ENCODE results near the gene PKNOX2. TPM values are rescaled to one million over a fixed set of nuclear protein-coding genes. Genes with fewer than 3 reads are reported as not detected.

The PKNOX2 gene
- total RNA-seq, 1 experiment from 2014 or later = 3.7 TPM

DNA sequence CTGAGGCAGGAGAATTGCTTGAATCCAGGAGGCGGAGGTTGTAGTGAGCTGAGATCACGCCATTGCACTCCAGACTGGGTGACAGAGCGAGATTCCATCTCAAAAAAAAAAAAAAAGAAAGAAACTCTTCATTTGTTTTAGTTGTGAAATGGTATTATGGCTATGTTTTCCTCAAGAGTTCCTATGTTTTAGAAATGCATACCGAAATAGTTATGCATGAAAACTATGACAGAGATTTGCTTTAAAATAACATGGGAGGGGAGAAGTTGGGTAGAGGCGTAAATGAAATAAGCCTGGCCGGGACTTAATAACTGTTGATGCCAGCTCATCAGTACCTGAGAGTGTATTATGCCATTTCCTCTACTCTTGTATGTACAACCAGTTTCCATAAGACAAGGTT, 283.2 kb downstream of the PKNOX2 start:
- H3K4me1 Mint-ChIP-seq = peaks cover 47% of the 10 kb centered on the region
- ChIA-PET CTCF (no interaction called here), POLR2A (interaction anchor here (0.6 kb wide), 1 partner anchor 491 kb away, joined by 3 read pairs; no protein-coding TSS in a partner anchor)
- no peaks in the 10 kb centered on the region; the same call in 1 of the 2 replicates for H3K27me3 Mint-ChIP-seq (ENCODE audit: low read depth)
- no peaks in the 10 kb centered on the region for H3K36me3 Mint-ChIP-seq
- H3K4me3 Mint-ChIP-seq = no peak overlapping the region
- TF ChIP-seq, protein P1, sequence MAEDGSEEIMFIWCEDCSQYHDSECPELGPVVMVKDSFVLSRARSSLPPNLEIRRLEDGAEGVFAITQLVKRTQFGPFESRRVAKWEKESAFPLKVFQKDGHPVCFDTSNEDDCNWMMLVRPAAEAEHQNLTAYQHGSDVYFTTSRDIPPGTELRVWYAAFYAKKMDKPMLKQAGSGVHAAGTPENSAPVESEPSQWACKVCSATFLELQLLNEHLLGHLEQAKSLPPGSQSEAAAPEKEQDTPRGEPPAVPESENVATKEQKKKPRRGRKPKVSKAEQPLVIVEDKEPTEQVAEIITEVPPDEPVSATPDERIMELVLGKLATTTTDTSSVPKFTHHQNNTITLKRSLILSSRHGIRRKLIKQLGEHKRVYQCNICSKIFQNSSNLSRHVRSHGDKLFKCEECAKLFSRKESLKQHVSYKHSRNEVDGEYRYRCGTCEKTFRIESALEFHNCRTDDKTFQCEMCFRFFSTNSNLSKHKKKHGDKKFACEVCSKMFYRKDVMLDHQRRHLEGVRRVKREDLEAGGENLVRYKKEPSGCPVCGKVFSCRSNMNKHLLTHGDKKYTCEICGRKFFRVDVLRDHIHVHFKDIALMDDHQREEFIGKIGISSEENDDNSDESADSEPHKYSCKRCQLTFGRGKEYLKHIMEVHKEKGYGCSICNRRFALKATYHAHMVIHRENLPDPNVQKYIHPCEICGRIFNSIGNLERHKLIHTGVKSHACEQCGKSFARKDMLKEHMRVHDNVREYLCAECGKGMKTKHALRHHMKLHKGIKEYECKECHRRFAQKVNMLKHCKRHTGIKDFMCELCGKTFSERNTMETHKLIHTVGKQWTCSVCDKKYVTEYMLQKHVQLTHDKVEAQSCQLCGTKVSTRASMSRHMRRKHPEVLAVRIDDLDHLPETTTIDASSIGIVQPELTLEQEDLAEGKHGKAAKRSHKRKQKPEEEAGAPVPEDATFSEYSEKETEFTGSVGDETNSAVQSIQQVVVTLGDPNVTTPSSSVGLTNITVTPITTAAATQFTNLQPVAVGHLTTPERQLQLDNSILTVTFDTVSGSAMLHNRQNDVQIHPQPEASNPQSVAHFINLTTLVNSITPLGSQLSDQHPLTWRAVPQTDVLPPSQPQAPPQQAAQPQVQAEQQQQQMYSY (CRISPR knock-in tag; IDR thresholded peaks at IDR 0.05) = no peak
- no peak for TF ChIP-seq NR1H2 (CRISPR knock-in tag; IDR thresholded peaks at IDR 0.05)
- TF ChIP-seq, protein P2, sequence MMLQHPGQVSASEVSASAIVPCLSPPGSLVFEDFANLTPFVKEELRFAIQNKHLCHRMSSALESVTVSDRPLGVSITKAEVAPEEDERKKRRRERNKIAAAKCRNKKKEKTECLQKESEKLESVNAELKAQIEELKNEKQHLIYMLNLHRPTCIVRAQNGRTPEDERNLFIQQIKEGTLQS (CRISPR knock-in tag; conservative IDR thresholded peaks at IDR 0.05) = no peak
- TF ChIP-seq SP1 (CRISPR knock-in tag; conservative IDR thresholded peaks at IDR 0.05) = no peak
- TF ChIP-seq, protein P3, sequence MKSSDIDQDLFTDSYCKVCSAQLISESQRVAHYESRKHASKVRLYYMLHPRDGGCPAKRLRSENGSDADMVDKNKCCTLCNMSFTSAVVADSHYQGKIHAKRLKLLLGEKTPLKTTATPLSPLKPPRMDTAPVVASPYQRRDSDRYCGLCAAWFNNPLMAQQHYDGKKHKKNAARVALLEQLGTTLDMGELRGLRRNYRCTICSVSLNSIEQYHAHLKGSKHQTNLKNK (CRISPR knock-in tag; IDR thresholded peaks at IDR 0.05) = no peak
- no peak for TF ChIP-seq ZNF232 (CRISPR knock-in tag; IDR thresholded peaks at IDR 0.05)
- TF ChIP-seq IRF2 (CRISPR knock-in tag; IDR thresholded peaks at IDR 0.05; ENCODE audit: borderline replicate concordance, low read depth) = no peak
- no peak for TF ChIP-seq ZNF396 (CRISPR knock-in tag; IDR thresholded peaks at IDR 0.05; ENCODE audit: borderline replicate concordance)
- TF ChIP-seq, protein P4, sequence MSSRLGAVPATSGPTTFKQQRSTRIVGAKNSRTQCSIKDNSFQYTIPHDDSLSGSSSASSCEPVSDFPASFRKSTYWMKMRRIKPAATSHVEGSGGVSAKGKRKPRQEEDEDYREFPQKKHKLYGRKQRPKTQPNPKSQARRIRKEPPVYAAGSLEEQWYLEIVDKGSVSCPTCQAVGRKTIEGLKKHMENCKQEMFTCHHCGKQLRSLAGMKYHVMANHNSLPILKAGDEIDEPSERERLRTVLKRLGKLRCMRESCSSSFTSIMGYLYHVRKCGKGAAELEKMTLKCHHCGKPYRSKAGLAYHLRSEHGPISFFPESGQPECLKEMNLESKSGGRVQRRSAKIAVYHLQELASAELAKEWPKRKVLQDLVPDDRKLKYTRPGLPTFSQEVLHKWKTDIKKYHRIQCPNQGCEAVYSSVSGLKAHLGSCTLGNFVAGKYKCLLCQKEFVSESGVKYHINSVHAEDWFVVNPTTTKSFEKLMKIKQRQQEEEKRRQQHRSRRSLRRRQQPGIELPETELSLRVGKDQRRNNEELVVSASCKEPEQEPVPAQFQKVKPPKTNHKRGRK (CRISPR knock-in tag; IDR thresholded peaks at IDR 0.05; ENCODE audit: borderline replicate concordance) = no peak
- TF ChIP-seq, protein P5, sequence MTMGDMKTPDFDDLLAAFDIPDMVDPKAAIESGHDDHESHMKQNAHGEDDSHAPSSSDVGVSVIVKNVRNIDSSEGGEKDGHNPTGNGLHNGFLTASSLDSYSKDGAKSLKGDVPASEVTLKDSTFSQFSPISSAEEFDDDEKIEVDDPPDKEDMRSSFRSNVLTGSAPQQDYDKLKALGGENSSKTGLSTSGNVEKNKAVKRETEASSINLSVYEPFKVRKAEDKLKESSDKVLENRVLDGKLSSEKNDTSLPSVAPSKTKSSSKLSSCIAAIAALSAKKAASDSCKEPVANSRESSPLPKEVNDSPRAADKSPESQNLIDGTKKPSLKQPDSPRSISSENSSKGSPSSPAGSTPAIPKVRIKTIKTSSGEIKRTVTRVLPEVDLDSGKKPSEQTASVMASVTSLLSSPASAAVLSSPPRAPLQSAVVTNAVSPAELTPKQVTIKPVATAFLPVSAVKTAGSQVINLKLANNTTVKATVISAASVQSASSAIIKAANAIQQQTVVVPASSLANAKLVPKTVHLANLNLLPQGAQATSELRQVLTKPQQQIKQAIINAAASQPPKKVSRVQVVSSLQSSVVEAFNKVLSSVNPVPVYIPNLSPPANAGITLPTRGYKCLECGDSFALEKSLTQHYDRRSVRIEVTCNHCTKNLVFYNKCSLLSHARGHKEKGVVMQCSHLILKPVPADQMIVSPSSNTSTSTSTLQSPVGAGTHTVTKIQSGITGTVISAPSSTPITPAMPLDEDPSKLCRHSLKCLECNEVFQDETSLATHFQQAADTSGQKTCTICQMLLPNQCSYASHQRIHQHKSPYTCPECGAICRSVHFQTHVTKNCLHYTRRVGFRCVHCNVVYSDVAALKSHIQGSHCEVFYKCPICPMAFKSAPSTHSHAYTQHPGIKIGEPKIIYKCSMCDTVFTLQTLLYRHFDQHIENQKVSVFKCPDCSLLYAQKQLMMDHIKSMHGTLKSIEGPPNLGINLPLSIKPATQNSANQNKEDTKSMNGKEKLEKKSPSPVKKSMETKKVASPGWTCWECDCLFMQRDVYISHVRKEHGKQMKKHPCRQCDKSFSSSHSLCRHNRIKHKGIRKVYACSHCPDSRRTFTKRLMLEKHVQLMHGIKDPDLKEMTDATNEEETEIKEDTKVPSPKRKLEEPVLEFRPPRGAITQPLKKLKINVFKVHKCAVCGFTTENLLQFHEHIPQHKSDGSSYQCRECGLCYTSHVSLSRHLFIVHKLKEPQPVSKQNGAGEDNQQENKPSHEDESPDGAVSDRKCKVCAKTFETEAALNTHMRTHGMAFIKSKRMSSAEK (CRISPR knock-in tag; IDR thresholded peaks at IDR 0.05; ENCODE audit: borderline replicate concordance) = no peak
- no peak for TF ChIP-seq ZNF317 (CRISPR knock-in tag; IDR thresholded peaks at IDR 0.05; ENCODE audit: borderline replicate concordance, low read depth)
- no peaks in the 10 kb centered on the region for H3K9me3 Mint-ChIP-seq
- ATAC-seq (no peak), DNase-seq (ENCODE audit: low spot score) (no peak)
- no peak overlapping the region for H3K27ac Mint-ChIP-seq

DNA sequence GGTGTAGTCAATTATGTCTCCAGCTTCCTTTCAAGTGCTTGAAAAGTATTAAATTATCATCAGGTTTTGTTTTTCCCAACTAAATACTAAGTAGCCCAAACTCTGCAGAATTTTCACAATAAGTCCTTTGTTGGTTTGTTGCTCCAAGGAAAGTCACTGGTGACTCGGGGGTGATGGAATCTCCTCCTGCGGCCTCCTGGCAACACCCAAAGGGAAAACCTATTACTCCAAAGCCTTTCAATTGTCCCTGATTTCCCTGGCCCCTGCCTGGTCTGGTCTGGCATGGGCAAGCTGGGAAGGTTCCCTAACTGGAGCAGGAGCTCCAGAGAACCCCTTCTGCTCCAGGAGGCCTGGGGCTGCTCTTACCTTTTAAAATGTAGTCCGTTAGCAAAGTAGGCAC, 283.6 kb downstream of the PKNOX2 start:
- DNase-seq (ENCODE audit: low spot score) = no peak
- ChIA-PET CTCF (no interaction called here), POLR2A (no interaction called here)
- ATAC-seq = no peak
- H3K4me1 Mint-ChIP-seq = peaks cover 43% of the 10 kb centered on the region
- H3K36me3 Mint-ChIP-seq = no peaks in the 10 kb centered on the region
- H3K4me3 Mint-ChIP-seq = no peak overlapping the region
- H3K9me3 Mint-ChIP-seq = no peaks in the 10 kb centered on the region
- H3K27me3 Mint-ChIP-seq (ENCODE audit: low read depth) = no peaks in the 10 kb centered on the region; the same call in 1 of the 2 replicates
- no peak overlapping the region for H3K27ac Mint-ChIP-seq
- TF ChIP-seq, protein P6, sequence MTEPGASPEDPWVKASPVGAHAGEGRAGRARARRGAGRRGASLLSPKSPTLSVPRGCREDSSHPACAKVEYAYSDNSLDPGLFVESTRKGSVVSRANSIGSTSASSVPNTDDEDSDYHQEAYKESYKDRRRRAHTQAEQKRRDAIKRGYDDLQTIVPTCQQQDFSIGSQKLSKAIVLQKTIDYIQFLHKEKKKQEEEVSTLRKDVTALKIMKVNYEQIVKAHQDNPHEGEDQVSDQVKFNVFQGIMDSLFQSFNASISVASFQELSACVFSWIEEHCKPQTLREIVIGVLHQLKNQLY (CRISPR knock-in tag; IDR thresholded peaks at IDR 0.05) = no peak
- TF ChIP-seq ELF4 (CRISPR knock-in tag; IDR thresholded peaks at IDR 0.05; ENCODE audit: low read depth) = no peak
- TF ChIP-seq TEAD4 (CRISPR knock-in tag; IDR thresholded peaks at IDR 0.05) = no peak
- no peak for TF ChIP-seq ZNF263 (CRISPR knock-in tag; IDR thresholded peaks at IDR 0.05; ENCODE audit: low read depth)
- TF ChIP-seq NFATC4 (CRISPR knock-in tag; IDR thresholded peaks at IDR 0.05) = no peak
- no peak for TF ChIP-seq ZNF671 (CRISPR knock-in tag; IDR thresholded peaks at IDR 0.05)
- TF ChIP-seq, protein P7, sequence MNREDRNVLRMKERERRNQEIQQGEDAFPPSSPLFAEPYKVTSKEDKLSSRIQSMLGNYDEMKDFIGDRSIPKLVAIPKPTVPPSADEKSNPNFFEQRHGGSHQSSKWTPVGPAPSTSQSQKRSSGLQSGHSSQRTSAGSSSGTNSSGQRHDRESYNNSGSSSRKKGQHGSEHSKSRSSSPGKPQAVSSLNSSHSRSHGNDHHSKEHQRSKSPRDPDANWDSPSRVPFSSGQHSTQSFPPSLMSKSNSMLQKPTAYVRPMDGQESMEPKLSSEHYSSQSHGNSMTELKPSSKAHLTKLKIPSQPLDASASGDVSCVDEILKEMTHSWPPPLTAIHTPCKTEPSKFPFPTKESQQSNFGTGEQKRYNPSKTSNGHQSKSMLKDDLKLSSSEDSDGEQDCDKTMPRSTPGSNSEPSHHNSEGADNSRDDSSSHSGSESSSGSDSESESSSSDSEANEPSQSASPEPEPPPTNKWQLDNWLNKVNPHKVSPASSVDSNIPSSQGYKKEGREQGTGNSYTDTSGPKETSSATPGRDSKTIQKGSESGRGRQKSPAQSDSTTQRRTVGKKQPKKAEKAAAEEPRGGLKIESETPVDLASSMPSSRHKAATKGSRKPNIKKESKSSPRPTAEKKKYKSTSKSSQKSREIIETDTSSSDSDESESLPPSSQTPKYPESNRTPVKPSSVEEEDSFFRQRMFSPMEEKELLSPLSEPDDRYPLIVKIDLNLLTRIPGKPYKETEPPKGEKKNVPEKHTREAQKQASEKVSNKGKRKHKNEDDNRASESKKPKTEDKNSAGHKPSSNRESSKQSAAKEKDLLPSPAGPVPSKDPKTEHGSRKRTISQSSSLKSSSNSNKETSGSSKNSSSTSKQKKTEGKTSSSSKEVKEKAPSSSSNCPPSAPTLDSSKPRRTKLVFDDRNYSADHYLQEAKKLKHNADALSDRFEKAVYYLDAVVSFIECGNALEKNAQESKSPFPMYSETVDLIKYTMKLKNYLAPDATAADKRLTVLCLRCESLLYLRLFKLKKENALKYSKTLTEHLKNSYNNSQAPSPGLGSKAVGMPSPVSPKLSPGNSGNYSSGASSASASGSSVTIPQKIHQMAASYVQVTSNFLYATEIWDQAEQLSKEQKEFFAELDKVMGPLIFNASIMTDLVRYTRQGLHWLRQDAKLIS (CRISPR knock-in tag; IDR thresholded peaks at IDR 0.05; ENCODE audit: borderline replicate concordance) = no peak
- no peak for TF ChIP-seq PRRX2 (CRISPR knock-in tag; IDR thresholded peaks at IDR 0.05)
- no peak for TF ChIP-seq RELA (CRISPR knock-in tag; IDR thresholded peaks at IDR 0.05; ENCODE audit: borderline replicate concordance)
- no peak for TF ChIP-seq ZNF121 (CRISPR knock-in tag; IDR thresholded peaks at IDR 0.05)
- TF ChIP-seq CBFB (CRISPR knock-in tag; IDR thresholded peaks at IDR 0.05; ENCODE audit: low read depth) = no peak

Measured in WTC11 (cell line).